PFSK-1 (cell line): ENCODE measurements around the gene AGTPBP1.

Experiments used
- FOXP2 ChIP-seq: optimal IDR thresholded peaks from 2 replicates; pipeline ENCODE3; 2011; ENCODE audit warnings: borderline replicate concordance, control low read depth, inconsistent platforms; ENCODE audit not compliant: insufficient read depth; ENCODE audit errors: extremely low read length, extremely low read depth
- POLR2AphosphoS5 ChIP-seq: IDR thresholded peaks from 2 replicates; pipeline ENCODE4 v1.6.1; 2012; ENCODE audit warnings: low read depth, mild to moderate bottlenecking, control low read depth, low read length, moderate library complexity
- SIN3A ChIP-seq: IDR thresholded peaks from 2 replicates; pipeline ENCODE4 v1.6.1; 2012; ENCODE audit warnings: mild to moderate bottlenecking, low read length, moderate library complexity, borderline replicate concordance; ENCODE audit not compliant: insufficient read depth
- TAF1 ChIP-seq: IDR thresholded peaks from 2 replicates; pipeline ENCODE4 v1.6.1; 2012; ENCODE audit warnings: low read length, control low read depth, borderline replicate concordance; ENCODE audit not compliant: insufficient read depth
- TF ChIP-seq, protein P1 (sequence below), 2 experiments: IDR thresholded peaks; 2 replicates each; pipeline versions ENCODE4 v1.6.1 to v1.8.0; 2011 to 2012; ENCODE audit warnings: low read depth in 2 of 2, low read length in 2 of 2, control low read depth in 1 of 2, inconsistent platforms in 1 of 2, mild to moderate bottlenecking in 1 of 2, moderate library complexity in 1 of 2; ENCODE audit not compliant: insufficient read depth in 1 of 2

The AGTPBP1 gene

DNA sequence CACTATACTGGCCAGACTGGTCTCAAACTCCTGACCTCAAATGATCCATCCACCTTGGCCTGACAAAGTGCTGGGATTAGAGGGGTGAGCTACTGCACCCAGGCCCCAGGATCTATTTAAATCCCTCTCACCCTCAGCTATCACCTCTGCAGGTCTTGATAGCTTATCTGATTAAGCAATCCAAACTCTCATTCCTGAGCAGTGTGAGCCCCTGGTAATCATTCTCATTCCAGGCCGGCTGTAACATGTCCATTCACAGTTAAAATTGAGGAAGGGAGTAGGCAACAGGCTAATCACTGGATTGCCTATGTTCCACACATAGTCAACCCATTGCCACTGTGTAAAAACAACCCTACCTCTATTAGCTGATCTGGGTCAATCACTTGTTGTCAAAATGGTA lies 111.1 kb downstream of the AGTPBP1 start:
- no peak for TF ChIP-seq SIN3A
- no peak for TF ChIP-seq FOXP2
- TF ChIP-seq POLR2AphosphoS5 = no peak
- TF ChIP-seq, protein P1, sequence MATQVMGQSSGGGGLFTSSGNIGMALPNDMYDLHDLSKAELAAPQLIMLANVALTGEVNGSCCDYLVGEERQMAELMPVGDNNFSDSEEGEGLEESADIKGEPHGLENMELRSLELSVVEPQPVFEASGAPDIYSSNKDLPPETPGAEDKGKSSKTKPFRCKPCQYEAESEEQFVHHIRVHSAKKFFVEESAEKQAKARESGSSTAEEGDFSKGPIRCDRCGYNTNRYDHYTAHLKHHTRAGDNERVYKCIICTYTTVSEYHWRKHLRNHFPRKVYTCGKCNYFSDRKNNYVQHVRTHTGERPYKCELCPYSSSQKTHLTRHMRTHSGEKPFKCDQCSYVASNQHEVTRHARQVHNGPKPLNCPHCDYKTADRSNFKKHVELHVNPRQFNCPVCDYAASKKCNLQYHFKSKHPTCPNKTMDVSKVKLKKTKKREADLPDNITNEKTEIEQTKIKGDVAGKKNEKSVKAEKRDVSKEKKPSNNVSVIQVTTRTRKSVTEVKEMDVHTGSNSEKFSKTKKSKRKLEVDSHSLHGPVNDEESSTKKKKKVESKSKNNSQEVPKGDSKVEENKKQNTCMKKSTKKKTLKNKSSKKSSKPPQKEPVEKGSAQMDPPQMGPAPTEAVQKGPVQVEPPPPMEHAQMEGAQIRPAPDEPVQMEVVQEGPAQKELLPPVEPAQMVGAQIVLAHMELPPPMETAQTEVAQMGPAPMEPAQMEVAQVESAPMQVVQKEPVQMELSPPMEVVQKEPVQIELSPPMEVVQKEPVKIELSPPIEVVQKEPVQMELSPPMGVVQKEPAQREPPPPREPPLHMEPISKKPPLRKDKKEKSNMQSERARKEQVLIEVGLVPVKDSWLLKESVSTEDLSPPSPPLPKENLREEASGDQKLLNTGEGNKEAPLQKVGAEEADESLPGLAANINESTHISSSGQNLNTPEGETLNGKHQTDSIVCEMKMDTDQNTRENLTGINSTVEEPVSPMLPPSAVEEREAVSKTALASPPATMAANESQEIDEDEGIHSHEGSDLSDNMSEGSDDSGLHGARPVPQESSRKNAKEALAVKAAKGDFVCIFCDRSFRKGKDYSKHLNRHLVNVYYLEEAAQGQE (IDR thresholded peaks at IDR 0.05; ENCODE audit: insufficient read depth in 1 of 2, low read depth in 2 of 2, low read length in 2 of 2) = no peak
- TF ChIP-seq TAF1 = no peak

DNA sequence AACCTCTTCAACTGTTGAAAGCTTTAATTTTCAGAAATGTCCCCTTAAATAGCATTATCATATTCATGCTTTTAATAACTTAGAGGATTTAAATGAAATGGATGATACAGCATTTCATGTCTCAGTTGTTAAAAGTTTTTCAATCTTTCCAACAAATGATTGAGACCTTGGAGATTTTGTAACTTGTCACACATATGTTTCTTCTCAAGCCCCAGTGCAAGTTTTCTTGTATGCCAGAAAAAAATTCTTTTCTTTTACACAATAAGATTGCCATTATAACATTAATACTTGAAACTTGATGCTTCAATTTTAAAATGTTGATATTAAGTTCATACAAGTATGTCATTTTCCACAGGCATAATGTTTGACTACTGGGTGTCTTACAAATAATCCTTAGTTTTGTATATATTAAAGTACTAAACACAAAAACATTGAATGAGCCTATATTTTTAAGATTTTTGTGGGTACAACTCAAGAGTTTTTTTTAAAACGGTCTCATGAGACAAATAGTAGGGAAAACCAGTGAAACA lies 124.5 kb downstream of the AGTPBP1 start:
- no peak for TF ChIP-seq SIN3A
- TF ChIP-seq, protein P1 (IDR thresholded peaks at IDR 0.05; ENCODE audit: insufficient read depth in 1 of 2, low read depth in 2 of 2, low read length in 2 of 2) = no peak
- no peak for TF ChIP-seq POLR2AphosphoS5
- no peak for TF ChIP-seq TAF1
- no peak for TF ChIP-seq FOXP2

DNA sequence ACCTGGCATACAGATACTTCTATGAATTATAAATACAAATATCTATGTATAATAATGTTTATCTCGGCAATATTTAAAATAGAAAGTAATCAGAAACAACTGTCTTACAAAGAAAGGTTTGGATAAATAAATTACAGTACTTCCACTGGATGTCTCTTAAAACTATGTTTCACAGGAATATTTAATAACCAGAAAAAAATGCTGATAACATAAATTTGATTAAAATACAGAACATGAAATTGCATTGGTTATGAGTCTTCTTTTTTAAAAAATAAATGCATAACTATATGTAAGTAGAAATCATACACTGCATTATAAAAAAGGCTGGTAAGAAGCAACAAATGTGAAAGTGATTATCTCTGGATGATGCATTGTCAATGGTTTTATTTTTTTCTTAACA lies 126.0 kb downstream of the AGTPBP1 start:
- TF ChIP-seq SIN3A (no peak), POLR2AphosphoS5 (no peak), TAF1 (no peak), FOXP2 (no peak)
- TF ChIP-seq, protein P1 (IDR thresholded peaks at IDR 0.05; ENCODE audit: insufficient read depth in 1 of 2, low read depth in 2 of 2, low read length in 2 of 2) = no peak

DNA sequence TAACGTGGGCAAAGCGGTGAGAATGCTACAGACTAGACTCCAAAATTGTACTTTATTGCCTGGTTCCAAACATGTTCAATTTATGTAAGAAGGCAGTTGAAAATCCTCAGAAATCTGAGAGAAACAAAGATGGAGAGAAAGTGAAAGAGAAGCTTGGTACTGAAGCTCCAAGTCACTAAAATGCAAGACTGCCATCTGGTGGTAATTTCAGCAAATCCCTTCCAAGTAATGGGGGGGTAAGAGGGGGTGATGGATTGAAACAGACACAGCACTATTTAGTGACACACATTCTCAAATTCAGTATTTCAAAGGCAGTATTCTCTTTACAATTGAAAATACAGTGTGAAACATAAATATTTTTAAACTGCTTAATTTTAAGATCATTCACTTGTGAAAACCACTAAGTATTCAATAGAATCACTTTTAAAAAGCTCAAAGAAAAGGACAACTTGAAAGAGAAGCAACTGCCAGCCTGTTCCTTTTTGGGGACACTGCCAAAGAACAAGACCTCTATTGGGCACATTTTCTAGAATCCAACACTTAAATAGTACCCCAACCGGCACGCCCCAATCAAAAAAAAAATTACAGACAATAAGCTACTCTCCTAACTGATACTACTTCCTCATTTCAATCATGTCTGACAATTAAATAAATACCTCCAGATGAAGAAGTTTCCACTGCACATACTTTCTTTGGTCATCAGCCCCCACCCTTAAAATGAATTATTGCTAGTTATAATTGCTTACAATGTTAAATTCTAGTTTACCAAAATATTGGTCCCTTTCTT lies 131.5 kb downstream of the AGTPBP1 start:
- TF ChIP-seq, protein P1 (IDR thresholded peaks at IDR 0.05; ENCODE audit: insufficient read depth in 1 of 2, low read depth in 2 of 2, low read length in 2 of 2) = no peak
- TF ChIP-seq FOXP2 (no peak), SIN3A (no peak)

DNA sequence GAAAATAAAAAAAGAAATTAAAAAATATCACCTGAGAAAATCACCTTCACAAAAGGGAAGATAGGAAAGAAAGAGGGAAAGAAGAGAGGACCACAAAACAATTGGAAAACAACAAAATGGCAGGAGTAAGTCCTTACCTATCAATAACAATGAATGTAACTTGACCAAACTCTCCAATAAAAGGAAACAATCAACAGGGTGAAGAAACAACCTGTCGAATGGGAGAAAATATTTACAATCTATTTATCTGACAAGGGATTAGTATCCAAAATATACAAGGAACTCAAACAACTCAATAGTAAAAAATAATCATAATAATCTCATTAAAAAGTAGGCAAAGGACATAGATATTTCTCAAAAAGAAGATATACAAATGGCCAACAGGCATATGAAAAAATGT lies 135.8 kb downstream of the AGTPBP1 start:
- TF ChIP-seq, protein P1 (IDR thresholded peaks at IDR 0.05; ENCODE audit: insufficient read depth in 1 of 2, low read depth in 2 of 2, low read length in 2 of 2) = no peak
- TF ChIP-seq SIN3A = no peak
- TF ChIP-seq POLR2AphosphoS5 = no peak
- no peak for TF ChIP-seq FOXP2
- TF ChIP-seq TAF1 = no peak
